ENCODE measurements around the gene FMNL3. TPM values are rescaled to one million over a fixed set of nuclear protein-coding genes. Genes with fewer than 3 reads are reported as not detected.

Gene FMNL3
- total RNA-seq, 1 donor from 2014 or later: 11.0 TPM

GRCh38 chr12:49622501-49623141 lies 84.6 kb downstream of the FMNL3 start:
- Histone ChIP-seq H3K9me3 (no peaks in the 10 kb centered on the region), H3K4me1 (peaks cover 26% of the 10 kb centered on the region), H3K27ac (peak overlapping the region; percentile 92), H3K4me3 (peak overlapping the region; percentile 59 to 65), H3K36me3 (no peaks in the 10 kb centered on the region), H3K27me3 (no peaks in the 10 kb centered on the region)
- intact Hi-C loops (cut with DNase I): loop anchor here (5.0 kb wide), 2 partner anchors 55 to 70 kb away; partner anchors contain the start of gene MCRS1
- TF ChIP-seq CTCF (IDR thresholded peaks at IDR 0.05) (no peak), POLR2A (IDR thresholded peaks at IDR 0.05) (no peak), POLR2AphosphoS5 (IDR thresholded peaks at IDR 0.05; ENCODE audit: insufficient read depth in 1 of 2, low read depth in 1 of 2) (no peak)
- peak in 1 of 2 donors; percentile 77 for DNase-seq (ENCODE audit: extremely low spot score in 2 of 2)

- intact Hi-C loops (cut with DNase I): loop anchor here (5.0 kb wide), 2 partner anchors 55 to 70 kb away; partner anchors contain the start of gene MCRS1
- H3K4me3 ChIP-seq: peak overlapping the region; percentile 59 to 65
- peak overlapping the region; percentile 92 for H3K27ac ChIP-seq
- H3K4me1 ChIP-seq: peaks cover 26% of the 10 kb centered on the region
- DNase-seq (ENCODE audit: extremely low spot score in 2 of 2): peak in 1 of 2 donors; percentile 85
- TF ChIP-seq POLR2A (IDR thresholded peaks at IDR 0.05) (no peak), CTCF (IDR thresholded peaks at IDR 0.05) (no peak)
- no peaks in the 10 kb centered on the region for H3K27me3 ChIP-seq
- H3K9me3 ChIP-seq: no peaks in the 10 kb centered on the region
- no peaks in the 10 kb centered on the region for H3K36me3 ChIP-seq
These were observed 85.3 kb downstream of the FMNL3 start for GRCh38 chr12:49621651-49622500.

GRCh38 chr12:49619286-49619685 lies 87.9 kb downstream of the FMNL3 start:
- no peak for DNase-seq (ENCODE audit: extremely low spot score in 2 of 2)
- TF ChIP-seq CTCF (IDR thresholded peaks at IDR 0.05): no peak
- TF ChIP-seq POLR2AphosphoS5 (IDR thresholded peaks at IDR 0.05; ENCODE audit: insufficient read depth in 1 of 2, low read depth in 1 of 2): no peak
- TF ChIP-seq POLR2A (IDR thresholded peaks at IDR 0.05): no peak
- Histone ChIP-seq H3K27me3 (no peaks in the 10 kb centered on the region), H3K36me3 (no peaks in the 10 kb centered on the region), H3K4me3 (no peak overlapping the region), H3K4me1 (peaks cover 26% of the 10 kb centered on the region), H3K27ac (no peak overlapping the region), H3K9me3 (no peaks in the 10 kb centered on the region)
- intact Hi-C loops (cut with DNase I): no loop called here

GRCh38 chr12:49618576-49618975 lies 88.6 kb downstream of the FMNL3 start:
- no peak overlapping the region for H3K27ac ChIP-seq
- TF ChIP-seq CTCF (IDR thresholded peaks at IDR 0.05): no peak
- no peak for TF ChIP-seq POLR2AphosphoS5 (IDR thresholded peaks at IDR 0.05; ENCODE audit: insufficient read depth in 1 of 2, low read depth in 1 of 2)
- TF ChIP-seq POLR2A (IDR thresholded peaks at IDR 0.05): no peak
- H3K4me3 ChIP-seq: no peak overlapping the region
- peaks cover 19% of the 10 kb centered on the region for H3K4me1 ChIP-seq
- no peaks in the 10 kb centered on the region for H3K36me3 ChIP-seq
- no peaks in the 10 kb centered on the region for H3K27me3 ChIP-seq
- no peak for DNase-seq (ENCODE audit: extremely low spot score in 2 of 2)
- intact Hi-C loops (cut with DNase I): no loop called here
- no peaks in the 10 kb centered on the region for H3K9me3 ChIP-seq

All from vagina (tissue), 2 donors.